HEK293T (cell line): ENCODE measurements around the gene STAT6.
A peak's percentile ranks its signal among the peaks of the same experiment; 100 is the strongest.
"Not testable (repeated sequence)": the region's sequence is repeated elsewhere in the genome, so short reads cannot be mapped to it uniquely, and the experiment has no call there.

Source experiments
- CTCF ChIA-PET: fragments of 350-600 bp; formaldehyde crosslinking; extraction: SDS; loops from one replicate; lab custom pipeline; 2021; ENCODE audit warnings: antibody characterized with exemption, inconsistent platforms; lab: Yijun Ruan, JAX
- POLR2A ChIA-PET: fragments of 350-600 bp; formaldehyde crosslinking; extraction: SDS; loops from one replicate; lab custom pipeline; 2020; ENCODE audit warnings: antibody characterized with exemption, inconsistent platforms; lab: Yijun Ruan, JAX
- DNase-seq: peaks from one replicate; pipeline ENCODE4 v3.0.0; 2012; ENCODE audit warnings: mixed read lengths; ENCODE audit errors: extremely low spot score
- ARNT ChIP-seq: fragments of 450-650 bp; IDR thresholded peaks from 2 replicates; pipeline ENCODE4 v1.6.1; 2017; ENCODE audit warnings: mild to moderate bottlenecking
- BHLHE40 ChIP-seq: fragments of 450-650 bp; IDR thresholded peaks from 2 replicates; pipeline ENCODE4 v1.6.1; 2016; ENCODE audit warnings: mild to moderate bottlenecking, moderate library complexity, borderline replicate concordance
- CTBP1 ChIP-seq: fragments of 450-650 bp; IDR thresholded peaks from 2 replicates; pipeline ENCODE4 v1.6.1; 2016; ENCODE audit warnings: borderline replicate concordance
- ELF4 ChIP-seq: fragments of 450-650 bp; IDR thresholded peaks from 2 replicates; pipeline ENCODE4 v1.6.1; 2017; ENCODE audit warnings: antibody characterized with exemption
- FOXA1 ChIP-seq: fragments of 450-650 bp; IDR thresholded peaks from 2 replicates; pipeline ENCODE4 v1.6.1; 2016; ENCODE audit warnings: mild to moderate bottlenecking
- FOXK2 ChIP-seq: fragments of 450-650 bp; IDR thresholded peaks from 2 replicates; pipeline ENCODE4 v1.6.1; 2016; ENCODE audit warnings: mild to moderate bottlenecking
- FOXM1 ChIP-seq: fragments of 450-650 bp; IDR thresholded peaks from 2 replicates; pipeline ENCODE4 v1.6.1; 2017; ENCODE audit warnings: mild to moderate bottlenecking, borderline replicate concordance
- HDGF ChIP-seq: fragments of 450-650 bp; IDR thresholded peaks from 2 replicates; pipeline ENCODE4 v1.6.1; 2017; ENCODE audit warnings: antibody characterized with exemption, borderline replicate concordance
- L3MBTL2 ChIP-seq: fragments of 450-650 bp; conservative IDR thresholded peaks from 2 replicates; pipeline ENCODE4 v1.6.1; 2016; ENCODE audit warnings: mild to moderate bottlenecking
- LEF1 ChIP-seq: fragments of 450-650 bp; IDR thresholded peaks from 2 replicates; pipeline ENCODE4 v1.6.1; 2017; ENCODE audit warnings: mild to moderate bottlenecking, borderline replicate concordance
- NFRKB ChIP-seq: fragments of 450-650 bp; IDR thresholded peaks from 2 replicates; pipeline ENCODE4 v1.6.1; 2016; ENCODE audit warnings: mild to moderate bottlenecking, moderate library complexity
- PKNOX1 ChIP-seq: fragments of 450-650 bp; IDR thresholded peaks from 2 replicates; pipeline ENCODE4 v1.6.1; 2016
- SP1 ChIP-seq: fragments of 450-650 bp; IDR thresholded peaks from 2 replicates; pipeline ENCODE4 v1.6.1; 2017
- SUZ12 ChIP-seq: fragments of 450-650 bp; IDR thresholded peaks from 2 replicates; pipeline ENCODE4 v1.6.1; 2016; ENCODE audit warnings: mild to moderate bottlenecking
- TARDBP ChIP-seq: fragments of 450-650 bp; IDR thresholded peaks from 2 replicates; pipeline ENCODE4 v1.6.1; 2016
- ZNF384 ChIP-seq: fragments of 450-650 bp; IDR thresholded peaks from 2 replicates; pipeline ENCODE4 v1.6.1; 2016

The STAT6 gene

GRCh38 chr12:57080855-57081254, 30.3 kb downstream of the STAT6 start:
- no peak for DNase-seq
- ChIA-PET CTCF (no interaction called here), POLR2A (no interaction called here)
- TF ChIP-seq ELF4 (no peak), FOXA1 (no peak), L3MBTL2 (no peak), FOXM1 (no peak), SUZ12 (no peak), ZNF384 (no peak), BHLHE40 (no peak), HDGF (no peak), LEF1 (no peak)

GRCh38 chr12:57079821-57080220, 31.3 kb downstream of the STAT6 start:
- no peak for DNase-seq
- TF ChIP-seq BHLHE40 = no peak
- TF ChIP-seq L3MBTL2 = no peak
- TF ChIP-seq FOXM1 = no peak
- no peak for TF ChIP-seq FOXK2
- no peak for TF ChIP-seq ELF4
- no peak for TF ChIP-seq ZNF384
- TF ChIP-seq HDGF = no peak
- TF ChIP-seq PKNOX1 = no peak
- TF ChIP-seq ARNT = no peak
- TF ChIP-seq CTBP1 = no peak
- TF ChIP-seq SP1 = no peak
- CTCF ChIA-PET = interaction anchor here (1.6 to 3.4 kb wide), 3 partner anchors 11 to 32 kb away, joined by 7 to 21 read pairs (median 9); partner anchors contain the start of gene STAT6
- POLR2A ChIA-PET = interaction anchor here (1.1 to 3.2 kb wide), 6 partner anchors 7 to 150 kb away, joined by 3 to 36 read pairs (median 17); partner anchors contain the start of genes SHMT2 and STAT6

GRCh38 chr12:57078519-57079404, 32.4 kb downstream of the STAT6 start, which contains the start of gene NEMP1:
TSS of gene NEMP1 (minus strand) at chr12:57078791. CDS start at chr12:57078745, 46 bp downstream.
- ChIA-PET POLR2A (interaction anchor here (0.6 to 3.2 kb wide), 20 partner anchors 8 to 151 kb away, joined by 3 to 36 read pairs (median 4); partner anchors contain the start of genes LRP1, NAB2, SHMT2 and STAT6), CTCF (interaction anchor here (0.6 to 3.4 kb wide), 8 partner anchors 9 to 209 kb away, joined by 3 to 21 read pairs (median 6); partner anchors contain the start of genes STAT6 and ZBTB39)
- peak; percentile 96 for DNase-seq
- TF ChIP-seq ELF4 (no peak; the same call in none of the 2 replicates), PKNOX1 (peak; percentile 99), ARNT (no peak), BHLHE40 (peak; percentile 71), CTBP1 (no peak), L3MBTL2 (peak; percentile 98), FOXK2 (peak; percentile 76; the same call in 1 of the 2 replicates)

- POLR2A ChIA-PET = interaction anchor here (0.6 to 1.3 kb wide), 2 partner anchors 38 kb away, joined by 3 to 5 read pairs; partner anchors contain the start of gene STAT6
- CTCF ChIA-PET = not testable (repeated sequence)
Measured at GRCh38 chr12:57073566-57074450, 37.4 kb downstream of the STAT6 start.

GRCh38 chr12:57072661-57073060, 38.5 kb downstream of the STAT6 start:
- DNase-seq = no peak
- TF ChIP-seq TARDBP (no peak), FOXA1 (no peak), NFRKB (no peak), SUZ12 (no peak), CTBP1 (no peak), HDGF (no peak), LEF1 (no peak)
- CTCF ChIA-PET = no interaction called here
- POLR2A ChIA-PET = interaction anchor here (1.3 to 4.7 kb wide), 2 partner anchors 39 kb away, joined by 5 to 46 read pairs; partner anchors contain the start of gene STAT6

More at GRCh38 chr12:57073566-57074450, 37.4 kb downstream of the STAT6 start:
- DNase-seq = not testable (repeated sequence)

GRCh38 chr12:57069523-57069922, 41.6 kb downstream of the STAT6 start:
- TF ChIP-seq HDGF (no peak), SP1 (no peak), NFRKB (no peak), PKNOX1 (peak; percentile 50; the same call in 1 of the 2 replicates), TARDBP (no peak)

More at GRCh38 chr12:57069523-57069922, 41.6 kb downstream of the STAT6 start:
- peak; percentile 56 for DNase-seq
- ChIA-PET CTCF (interaction anchor here (0.5 to 3.9 kb wide), 10 partner anchors 10 to 107 kb away, joined by 3 to 48 read pairs (median 4); partner anchors contain the start of genes NEMP1 and STAT6), POLR2A (interaction anchor here (0.8 to 4.7 kb wide), 4 partner anchors 9 to 42 kb away, joined by 3 to 46 read pairs (median 8); partner anchors contain the start of genes NEMP1 and STAT6)
